ENCODE results near the gene NBL1. TPM values are rescaled to one million over a fixed set of nuclear protein-coding genes. Genes with fewer than 3 reads are reported as not detected.

Gene NBL1
- total and polyA plus RNA-seq, 9 donors: 127 to 852 (median 525) TPM

- intact Hi-C loops (cut with DNase I): no loop called here
Measured at GRCh38 chr1:19622204-19622603, 21.9 kb upstream of the NBL1 start.

GRCh38 chr1:19623523-19623922, 20.6 kb upstream of the NBL1 start:
- no peaks in the 10 kb centered on the region for H3K27me3 ChIP-seq
- DNase-seq: no peak
- no peak overlapping the region for H3K27ac ChIP-seq
- H3K9me3 ChIP-seq: no peaks in the 10 kb centered on the region
- H3K4me3 ChIP-seq: no peak overlapping the region
- WGBS, 3 donors: 90 to 97% (median 92%) methylated on average over 3 of the region's 3 CpGs
- no peak for TF ChIP-seq EP300 (IDR thresholded peaks at IDR 0.05)
- TF ChIP-seq, protein P1, sequence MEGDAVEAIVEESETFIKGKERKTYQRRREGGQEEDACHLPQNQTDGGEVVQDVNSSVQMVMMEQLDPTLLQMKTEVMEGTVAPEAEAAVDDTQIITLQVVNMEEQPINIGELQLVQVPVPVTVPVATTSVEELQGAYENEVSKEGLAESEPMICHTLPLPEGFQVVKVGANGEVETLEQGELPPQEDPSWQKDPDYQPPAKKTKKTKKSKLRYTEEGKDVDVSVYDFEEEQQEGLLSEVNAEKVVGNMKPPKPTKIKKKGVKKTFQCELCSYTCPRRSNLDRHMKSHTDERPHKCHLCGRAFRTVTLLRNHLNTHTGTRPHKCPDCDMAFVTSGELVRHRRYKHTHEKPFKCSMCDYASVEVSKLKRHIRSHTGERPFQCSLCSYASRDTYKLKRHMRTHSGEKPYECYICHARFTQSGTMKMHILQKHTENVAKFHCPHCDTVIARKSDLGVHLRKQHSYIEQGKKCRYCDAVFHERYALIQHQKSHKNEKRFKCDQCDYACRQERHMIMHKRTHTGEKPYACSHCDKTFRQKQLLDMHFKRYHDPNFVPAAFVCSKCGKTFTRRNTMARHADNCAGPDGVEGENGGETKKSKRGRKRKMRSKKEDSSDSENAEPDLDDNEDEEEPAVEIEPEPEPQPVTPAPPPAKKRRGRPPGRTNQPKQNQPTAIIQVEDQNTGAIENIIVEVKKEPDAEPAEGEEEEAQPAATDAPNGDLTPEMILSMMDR (IDR thresholded peaks at IDR 0.05): no peak
- no peak for TF ChIP-seq POLR2A (IDR thresholded peaks at IDR 0.05)
- H3K36me3 ChIP-seq: no peaks in the 10 kb centered on the region
- intact Hi-C loops (cut with DNase I): no loop called here
- H3K4me1 ChIP-seq (ENCODE audit: insufficient read depth): peaks cover 13% of the 10 kb centered on the region

More at GRCh38 chr1:19622204-19622603, 21.9 kb upstream of the NBL1 start:
- TF ChIP-seq EP300 (IDR thresholded peaks at IDR 0.05) (no peak), POLR2A (IDR thresholded peaks at IDR 0.05) (no peak)
- TF ChIP-seq, protein P1 (IDR thresholded peaks at IDR 0.05): no peak
- WGBS, 3 donors: 61 to 79% (median 79%) methylated on average over 1 of the region's 1 CpG
- Histone ChIP-seq H3K27me3 (no peaks in the 10 kb centered on the region), H3K9me3 (no peaks in the 10 kb centered on the region), H3K36me3 (no peaks in the 10 kb centered on the region), H3K4me1 (ENCODE audit: insufficient read depth) (peaks cover 15% of the 10 kb centered on the region), H3K4me3 (no peak overlapping the region), H3K27ac (no peak overlapping the region)
- DNase-seq: no peak

- Histone ChIP-seq H3K27me3 (no peaks in the 10 kb centered on the region), H3K4me1 (ENCODE audit: insufficient read depth) (peaks cover 13% of the 10 kb centered on the region), H3K9me3 (no peaks in the 10 kb centered on the region), H3K27ac (no peak overlapping the region), H3K36me3 (no peaks in the 10 kb centered on the region), H3K4me3 (no peak overlapping the region)
- TF ChIP-seq EP300 (IDR thresholded peaks at IDR 0.05) (no peak), POLR2A (IDR thresholded peaks at IDR 0.05) (no peak)
- TF ChIP-seq, protein P1 (IDR thresholded peaks at IDR 0.05): no peak
- DNase-seq: no peak
- 92 to 93% (median 92%) methylated on average over 8 of the region's 8 CpGs for WGBS, 3 donors
- intact Hi-C loops (cut with DNase I): no loop called here
Measured at GRCh38 chr1:19625291-19625937, 18.7 kb upstream of the NBL1 start.

DNA sequence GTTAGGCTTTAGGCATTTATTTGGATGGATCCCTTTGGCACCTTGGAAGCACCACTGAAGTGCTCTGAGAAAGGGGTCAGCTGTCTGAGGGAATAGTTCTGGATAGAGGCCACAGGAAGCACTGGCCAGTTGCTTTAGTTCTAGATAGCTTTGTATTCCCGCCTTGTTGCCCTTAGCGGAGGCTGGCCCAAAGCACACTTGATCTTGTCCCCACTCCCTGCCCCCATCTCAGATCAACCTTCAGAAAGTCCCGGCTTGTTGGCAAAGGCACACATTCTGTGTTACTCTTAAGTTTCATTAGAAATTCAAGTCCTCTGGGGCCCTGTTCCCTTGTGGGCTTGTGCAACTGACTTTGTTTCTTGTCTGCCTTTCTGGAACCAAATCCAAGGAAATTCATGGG, 15.2 kb upstream of the NBL1 start:
- DNase-seq: no peak
- H3K36me3 ChIP-seq: no peaks in the 10 kb centered on the region
- H3K9me3 ChIP-seq: no peaks in the 10 kb centered on the region
- H3K27me3 ChIP-seq: no peaks in the 10 kb centered on the region
- H3K4me1 ChIP-seq (ENCODE audit: insufficient read depth): peaks cover 7% of the 10 kb centered on the region
- intact Hi-C loops (cut with DNase I): no loop called here
- no peak overlapping the region for H3K27ac ChIP-seq
- 39 to 66% (median 59%) methylated on average over 3 of the region's 3 CpGs for WGBS, 3 donors
- TF ChIP-seq POLR2A (IDR thresholded peaks at IDR 0.05) (no peak), EP300 (IDR thresholded peaks at IDR 0.05) (no peak)
- TF ChIP-seq, protein P1 (IDR thresholded peaks at IDR 0.05): no peak
- H3K4me3 ChIP-seq: no peak overlapping the region

Measured in ovary (tissue), 9 donors.